Measurements from ENCODE around the gene DLG2. TPM values are rescaled to one million over a fixed set of nuclear protein-coding genes. Genes with fewer than 3 reads are reported as not detected.
"Not testable (repeated sequence)": the region's sequence is repeated elsewhere in the genome, so short reads cannot be mapped to it uniquely, and the experiment has no call there.

Gene DLG2
- total RNA-seq, 1 experiment from 2014 or later: 0.20 TPM

GRCh38 chr11:84316866-84317555 is 1310.1 kb downstream of the DLG2 start:
- in situ Hi-C loops (cut with HindIII; ENCODE audit: low pct_unique_long_range_greater_than_20kb, low sequenced_read_pairs): no loop called here
- no peak for DNase-seq (ENCODE audit: low read depth)

- in situ Hi-C loops (cut with HindIII; ENCODE audit: low pct_unique_long_range_greater_than_20kb, low sequenced_read_pairs): no loop called here
- no peak for DNase-seq (ENCODE audit: low read depth)
Observed at GRCh38 chr11:84313830-84314359, 1313.2 kb downstream of the DLG2 start.

DNA sequence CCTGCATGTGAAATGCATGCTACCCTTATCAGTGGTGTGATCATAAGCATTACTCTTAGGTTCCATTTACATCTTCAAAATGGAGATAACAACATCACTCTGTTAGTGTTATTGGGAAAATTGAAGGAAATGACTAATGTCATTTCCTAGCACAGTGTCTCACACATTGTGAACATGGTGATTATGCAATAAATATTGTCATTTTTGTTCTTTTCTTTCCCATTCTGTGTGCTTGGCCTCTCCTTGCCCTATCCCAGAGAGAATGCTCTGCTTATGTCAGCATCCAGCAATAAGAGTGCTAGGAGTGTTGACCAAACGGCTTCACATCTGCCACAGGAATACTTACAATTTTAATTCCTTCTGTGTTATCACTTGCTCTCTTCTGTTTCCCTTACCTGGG is 1316.9 kb downstream of the DLG2 start:
- DNase-seq (ENCODE audit: low read depth): no peak
- in situ Hi-C loops (cut with HindIII; ENCODE audit: low pct_unique_long_range_greater_than_20kb, low sequenced_read_pairs): no loop called here

GRCh38 chr11:84308491-84308890 is 1318.7 kb downstream of the DLG2 start:
- DNase-seq (ENCODE audit: low read depth); in situ Hi-C loops (cut with HindIII; ENCODE audit: low pct_unique_long_range_greater_than_20kb, low sequenced_read_pairs): not testable (repeated sequence)

- DNase-seq (ENCODE audit: low read depth): no peak
- in situ Hi-C loops (cut with HindIII; ENCODE audit: low pct_unique_long_range_greater_than_20kb, low sequenced_read_pairs): no loop called here
Observed at GRCh38 chr11:84300092-84300491, 1327.1 kb downstream of the DLG2 start.

- no peak for DNase-seq (ENCODE audit: low read depth)
- in situ Hi-C loops (cut with HindIII; ENCODE audit: low pct_unique_long_range_greater_than_20kb, low sequenced_read_pairs): no loop called here
Observed at GRCh38 chr11:84297570-84297969, 1329.6 kb downstream of the DLG2 start.

DNA sequence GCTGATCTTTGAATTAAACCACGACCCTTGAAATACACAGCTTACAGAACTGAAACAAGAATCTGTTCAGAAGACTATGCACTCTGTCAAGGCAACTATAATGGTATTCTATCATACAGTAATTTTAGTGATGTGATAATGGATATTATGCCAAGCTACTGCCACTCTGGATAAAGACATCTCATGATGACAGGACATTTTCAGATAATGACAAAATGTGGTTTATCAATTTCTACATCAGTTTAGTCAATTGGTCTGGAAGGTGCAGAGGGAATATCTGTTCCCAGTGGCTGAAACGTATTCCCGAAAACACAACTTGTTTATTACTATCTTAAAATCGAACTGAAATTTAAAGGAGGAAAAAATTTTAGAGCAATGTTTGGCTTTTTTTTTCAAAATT is 1331.3 kb downstream of the DLG2 start:
- no peak for DNase-seq (ENCODE audit: low read depth)
- in situ Hi-C loops (cut with HindIII; ENCODE audit: low pct_unique_long_range_greater_than_20kb, low sequenced_read_pairs): no loop called here

GRCh38 chr11:84292955-84293354 is 1334.2 kb downstream of the DLG2 start:
- no peak for DNase-seq (ENCODE audit: low read depth)
- in situ Hi-C loops (cut with HindIII; ENCODE audit: low pct_unique_long_range_greater_than_20kb, low sequenced_read_pairs): no loop called here

DNA sequence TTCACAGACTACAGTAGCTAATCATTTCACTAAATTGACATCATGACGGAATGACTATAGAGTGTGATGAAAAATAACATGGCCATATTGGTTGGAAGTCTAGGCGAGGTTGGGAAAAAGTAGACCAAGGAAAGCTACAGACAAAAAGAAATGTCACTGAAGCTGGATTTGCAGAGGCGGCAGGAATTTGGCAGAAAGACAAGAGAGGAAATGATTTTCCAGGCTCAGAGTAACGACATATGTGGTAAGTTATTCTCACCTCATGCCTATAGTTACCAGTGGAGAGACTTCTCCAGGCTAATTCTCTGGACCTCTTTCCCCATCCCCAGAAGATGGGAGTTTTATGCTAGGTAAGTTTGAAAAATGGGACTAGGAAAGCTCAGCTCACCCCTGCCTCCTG is 1335.1 kb downstream of the DLG2 start:
- DNase-seq (ENCODE audit: low read depth): no peak
- in situ Hi-C loops (cut with HindIII; ENCODE audit: low pct_unique_long_range_greater_than_20kb, low sequenced_read_pairs): no loop called here

GRCh38 chr11:84290647-84291046 is 1336.5 kb downstream of the DLG2 start:
- in situ Hi-C loops (cut with HindIII; ENCODE audit: low pct_unique_long_range_greater_than_20kb, low sequenced_read_pairs): no loop called here
- no peak for DNase-seq (ENCODE audit: low read depth)

DNA sequence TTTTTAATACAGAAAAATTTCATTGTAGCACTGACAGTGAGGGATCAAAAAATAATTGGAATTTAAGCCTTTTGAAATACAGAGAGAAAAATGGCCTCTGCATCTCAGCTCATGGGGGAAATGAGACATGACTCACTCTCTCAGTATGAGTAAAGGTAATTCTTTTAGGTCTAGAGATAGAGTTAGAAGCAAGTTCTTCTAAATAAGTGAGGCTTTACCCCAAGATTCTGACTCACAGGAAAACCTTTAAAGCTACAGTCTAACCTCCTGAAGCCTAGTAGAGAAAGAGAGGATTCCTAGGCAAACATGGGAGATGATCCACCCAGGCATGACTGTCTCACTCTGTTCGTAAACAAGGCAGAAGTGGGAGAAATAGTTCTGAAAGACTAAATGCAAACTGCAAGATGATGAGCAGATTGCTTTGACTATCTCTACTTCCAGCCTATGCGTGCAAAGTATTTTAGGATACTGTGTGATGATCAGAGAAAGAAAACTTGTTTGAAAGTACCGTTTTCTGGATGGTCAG is 1337.7 kb downstream of the DLG2 start:
- no peak for DNase-seq (ENCODE audit: low read depth)
- in situ Hi-C loops (cut with HindIII; ENCODE audit: low pct_unique_long_range_greater_than_20kb, low sequenced_read_pairs): no loop called here

DNA sequence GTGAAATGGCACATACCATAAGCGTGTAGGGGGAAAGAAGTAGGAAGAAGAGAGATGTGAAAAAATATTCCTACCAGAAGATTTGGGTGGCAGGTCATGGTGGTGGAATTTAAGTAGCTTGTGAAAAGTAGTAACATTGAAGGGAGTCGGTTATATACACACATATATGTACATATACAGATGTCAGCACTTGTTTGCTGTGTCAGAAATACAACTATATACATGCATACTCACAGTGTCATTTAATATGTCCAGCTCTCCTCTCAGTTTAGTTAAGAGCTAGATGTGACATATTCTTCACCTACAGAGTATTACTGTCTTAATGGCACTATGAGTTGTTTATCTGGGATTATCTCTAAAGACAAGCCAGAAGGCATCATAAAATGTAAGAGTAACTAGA is 1353.6 kb downstream of the DLG2 start:
- in situ Hi-C loops (cut with HindIII; ENCODE audit: low pct_unique_long_range_greater_than_20kb, low sequenced_read_pairs): no loop called here

DNA sequence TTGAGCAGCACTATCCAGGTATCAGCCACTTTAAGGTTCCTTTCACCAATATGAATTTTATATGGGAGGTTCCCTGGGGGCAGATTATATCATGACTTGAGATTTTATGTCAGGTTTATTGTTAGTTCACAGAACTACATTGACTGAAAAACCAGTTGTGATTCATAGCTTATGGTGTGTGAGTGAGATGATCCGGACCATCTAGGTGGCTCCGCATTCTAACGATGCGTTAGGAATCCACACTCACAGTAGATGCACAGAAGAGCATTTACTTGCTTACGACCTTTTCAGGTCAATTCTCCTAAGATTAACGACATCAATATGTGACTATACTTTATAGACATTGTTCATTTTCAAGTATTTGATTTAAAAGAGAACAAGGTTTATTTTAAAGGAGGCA is 1356.7 kb downstream of the DLG2 start:
- no peak for DNase-seq (ENCODE audit: low read depth)
- in situ Hi-C loops (cut with HindIII; ENCODE audit: low pct_unique_long_range_greater_than_20kb, low sequenced_read_pairs): no loop called here

More for the DNA sequence above, 1353.6 kb downstream of the DLG2 start:
- DNase-seq (ENCODE audit: low read depth): no peak

DNA sequence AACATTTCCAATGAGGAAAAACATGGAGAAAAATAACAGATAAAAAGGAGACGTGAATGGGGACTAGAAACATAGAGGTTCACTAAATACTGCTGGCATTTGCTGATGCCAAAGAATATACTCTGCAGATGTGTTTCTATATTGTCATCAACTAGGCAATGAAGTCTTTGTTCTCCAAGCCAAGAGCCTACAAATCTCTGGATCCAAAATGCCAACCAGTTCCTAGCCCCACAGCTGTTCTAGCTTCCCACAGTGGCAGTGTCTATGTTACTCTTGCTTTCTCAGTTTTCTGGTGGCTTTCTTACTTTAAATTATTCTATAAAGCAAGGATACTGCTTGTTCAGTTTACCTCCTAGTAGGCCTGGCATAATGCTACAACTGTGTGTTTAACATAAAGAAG is 1363.1 kb downstream of the DLG2 start:
- in situ Hi-C loops (cut with HindIII; ENCODE audit: low pct_unique_long_range_greater_than_20kb, low sequenced_read_pairs): no loop called here
- DNase-seq (ENCODE audit: low read depth): no peak

GRCh38 chr11:84261707-84262106 is 1365.4 kb downstream of the DLG2 start:
- in situ Hi-C loops (cut with HindIII; ENCODE audit: low pct_unique_long_range_greater_than_20kb, low sequenced_read_pairs): no loop called here
- DNase-seq (ENCODE audit: low read depth): no peak

GRCh38 chr11:84260862-84261261 is 1366.3 kb downstream of the DLG2 start:
- DNase-seq (ENCODE audit: low read depth): no peak
- in situ Hi-C loops (cut with HindIII; ENCODE audit: low pct_unique_long_range_greater_than_20kb, low sequenced_read_pairs): no loop called here

GRCh38 chr11:84256618-84257017 is 1370.5 kb downstream of the DLG2 start:
- in situ Hi-C loops (cut with HindIII; ENCODE audit: low pct_unique_long_range_greater_than_20kb, low sequenced_read_pairs): no loop called here

GRCh38 chr11:84255483-84255882 is 1371.7 kb downstream of the DLG2 start:
- in situ Hi-C loops (cut with HindIII; ENCODE audit: low pct_unique_long_range_greater_than_20kb, low sequenced_read_pairs): no loop called here
- DNase-seq (ENCODE audit: low read depth): no peak

More at GRCh38 chr11:84256618-84257017, 1370.5 kb downstream of the DLG2 start:
- no peak for DNase-seq (ENCODE audit: low read depth)

DNA sequence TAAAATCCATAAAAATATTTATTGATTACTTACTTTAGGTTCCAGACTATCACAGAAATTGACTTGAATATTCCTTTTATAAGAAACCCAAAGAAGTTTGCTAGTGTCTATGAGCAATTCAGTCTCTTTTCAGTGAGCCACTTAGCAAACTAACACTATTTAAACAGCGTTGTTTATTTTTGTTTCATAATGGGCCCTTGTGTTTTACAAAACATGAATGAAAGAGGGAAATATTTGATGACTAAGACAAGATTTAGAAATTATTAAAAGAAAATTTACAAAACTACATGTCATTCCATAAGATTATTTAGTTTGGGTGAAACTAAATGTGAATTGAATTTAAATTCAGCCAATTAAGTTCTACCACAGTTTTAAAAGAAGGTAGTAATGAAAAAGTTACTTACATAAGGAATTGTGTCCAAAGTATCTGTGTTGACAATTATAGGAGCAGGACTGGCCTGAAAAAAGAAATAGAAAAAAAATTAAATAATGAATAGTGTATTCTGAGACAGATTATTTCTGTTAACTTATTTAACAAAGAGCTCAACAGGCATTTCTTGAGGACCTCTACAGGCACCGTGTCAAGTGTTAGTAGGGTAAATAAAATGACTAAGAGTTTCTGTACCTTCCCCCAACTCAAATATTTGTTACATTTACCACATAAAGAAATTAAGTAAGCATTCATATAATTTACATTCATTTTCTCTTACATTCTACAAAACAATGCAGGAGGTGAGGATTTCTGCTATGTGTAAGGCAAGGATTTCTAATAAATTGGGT is 1376.1 kb downstream of the DLG2 start:
- no peak for DNase-seq (ENCODE audit: low read depth)
- in situ Hi-C loops (cut with HindIII; ENCODE audit: low pct_unique_long_range_greater_than_20kb, low sequenced_read_pairs): no loop called here
